Duodenal mucosa (tissue), 2 donors: ENCODE results near the gene DCTN3.

Source experiments
- H3K27ac ChIP-seq: one replicate; pipeline ENCODE4 v1.7.0; 2013; ENCODE audit warnings: low read depth, low read length
- H3K27me3 ChIP-seq, 2 donors: one replicate each; pipeline ENCODE4 v1.7.0; 2013; ENCODE audit warnings: low read length in 2 of 2, control low read depth in 1 of 2; ENCODE audit not compliant: insufficient read depth in 2 of 2, control insufficient read depth in 1 of 2
- H3K36me3 ChIP-seq, 2 donors: one replicate each; pipeline ENCODE4 v1.7.0; 2013; ENCODE audit warnings: low read length in 2 of 2, control low read depth in 1 of 2; ENCODE audit not compliant: insufficient read depth in 2 of 2, control insufficient read depth in 1 of 2
- H3K4me1 ChIP-seq, 2 donors: one replicate each; pipeline ENCODE4 v1.7.0; 2013; ENCODE audit warnings: low read length in 2 of 2, control low read depth in 1 of 2; ENCODE audit not compliant: insufficient read depth in 2 of 2, control insufficient read depth in 1 of 2
- H3K4me3 ChIP-seq, 2 donors: one replicate each; pipeline ENCODE4 v1.7.0; 2013; ENCODE audit warnings: low read length in 2 of 2, low read depth in 1 of 2
- H3K9ac ChIP-seq, 2 donors: one replicate each; pipeline ENCODE4 v1.7.0; 2013; ENCODE audit warnings: low read length in 2 of 2, low read depth in 1 of 2
- H3K9me3 ChIP-seq, 2 donors: one replicate each; pipeline ENCODE4 v1.7.0; 2013; ENCODE audit warnings: low read length in 2 of 2, control low read depth in 1 of 2; ENCODE audit not compliant: control insufficient read depth in 1 of 2

The DCTN3 gene

DNA sequence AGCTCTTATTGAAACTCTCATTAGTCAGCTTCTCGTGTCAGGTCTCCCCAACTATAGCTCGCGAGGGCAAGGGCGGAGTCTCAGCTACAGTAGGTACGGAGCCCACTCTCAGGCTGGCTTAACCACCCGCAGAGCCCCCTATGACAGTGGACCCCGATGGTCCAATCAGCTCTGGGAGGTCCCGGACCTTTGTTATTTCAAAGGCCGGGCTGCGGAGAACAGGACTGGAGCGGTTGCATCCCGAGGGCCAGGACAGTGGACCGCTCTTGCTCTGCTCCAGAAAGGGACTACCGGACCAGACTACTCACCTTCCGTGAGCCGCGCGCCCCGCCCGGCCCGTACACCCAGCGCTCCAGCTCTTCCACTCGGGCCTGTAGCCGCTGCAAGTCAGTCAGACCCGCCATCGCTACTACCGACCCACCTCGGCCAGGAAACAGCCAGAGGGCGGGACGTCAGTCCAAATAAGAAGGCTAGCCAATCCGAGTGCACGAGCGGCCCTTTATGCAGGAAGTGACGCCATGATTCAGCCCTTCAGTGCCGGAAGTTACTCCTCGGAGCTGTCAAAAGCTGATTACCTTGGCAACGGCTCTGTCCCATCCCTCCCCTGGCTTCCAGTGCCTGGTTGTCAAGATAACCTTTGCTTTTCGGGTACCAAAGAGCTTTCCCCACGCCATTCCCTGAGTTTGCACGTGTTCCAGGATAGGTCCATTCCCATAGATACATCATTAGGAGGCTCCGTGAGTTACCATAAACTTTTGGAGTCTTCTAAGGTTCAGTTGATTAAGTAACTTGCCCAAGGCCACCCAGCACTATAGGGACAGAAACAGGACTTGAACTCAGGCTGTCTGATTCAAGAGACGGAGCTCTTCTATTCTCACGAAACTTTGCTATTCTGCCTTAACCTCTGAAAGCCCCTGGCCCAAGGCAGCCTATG is at the start of gene DCTN3:
Gene DCTN3, minus strand, starts transcription at position 435 of the 934 bp plus-strand sequence. Its CDS starts 31 bp downstream, at position 404.
- Histone ChIP-seq H3K27ac (no peak within 1 kb of the TSS), H3K4me1 (peaks cover 13 to 14% of the 10 kb centered on the region in 2 donors), H3K36me3 (peaks cover 17 to 30% of the 10 kb centered on the region in 2 donors), H3K4me3 (peak within 1 kb of the TSS; percentile 86 to 89), H3K9ac (peak within 1 kb of the TSS; percentile 58 to 77), H3K27me3 (peaks cover 34 to 37% of the 10 kb centered on the region in 2 donors), H3K9me3 (no peaks in the 10 kb centered on the region)

DNA sequence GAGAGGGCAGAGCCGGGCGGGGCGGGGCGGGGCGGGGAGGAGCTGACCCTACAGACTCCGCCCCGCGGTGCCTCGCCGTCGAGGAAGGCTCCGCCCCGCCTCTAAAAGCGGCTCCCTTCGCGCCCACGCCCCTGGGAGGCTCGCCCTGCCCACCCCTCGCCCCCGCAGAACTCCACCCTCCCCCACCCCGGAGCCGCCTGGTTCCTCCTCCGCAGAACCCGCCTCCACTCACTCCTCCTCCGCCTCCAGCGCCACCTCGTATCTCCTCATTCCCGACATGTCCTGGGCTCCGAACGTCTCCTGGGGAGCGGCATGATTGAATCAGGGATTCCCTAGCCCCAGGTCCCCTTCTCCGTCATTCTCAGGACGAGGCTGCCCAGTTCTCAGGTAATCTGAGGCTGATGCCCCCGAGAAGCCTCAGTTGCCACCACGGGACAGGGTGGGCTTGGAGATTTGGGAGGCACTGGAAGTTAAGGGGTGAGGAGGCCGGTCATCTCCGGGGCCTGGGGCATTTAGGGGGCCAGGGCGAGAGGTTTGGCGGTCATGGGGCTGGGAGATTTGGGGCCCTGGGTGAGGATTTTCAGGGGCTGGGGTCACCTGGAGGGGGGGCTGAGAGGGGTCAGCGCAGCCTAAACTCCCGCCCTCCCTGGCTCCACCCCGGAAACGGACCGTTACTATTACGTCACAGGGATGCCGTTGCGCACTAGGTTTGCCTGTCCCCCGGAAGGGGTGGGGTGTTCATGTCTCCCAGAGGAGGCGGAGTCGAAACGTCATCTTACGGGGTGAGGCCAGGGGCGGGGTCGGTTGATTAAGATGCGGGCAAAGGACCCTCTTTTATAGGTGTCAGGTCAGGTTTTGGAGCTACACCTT is 45.3 kb upstream of the DCTN3 start:
- Histone ChIP-seq H3K27me3 (no peaks in the 10 kb centered on the region), H3K4me3 (peak overlapping the region; percentile 90 to 93), H3K9me3 (no peaks in the 10 kb centered on the region), H3K36me3 (no peaks in the 10 kb centered on the region), H3K4me1 (peaks cover 12 to 17% of the 10 kb centered on the region in 2 donors), H3K27ac (peak overlapping the region; percentile 98), H3K9ac (peak overlapping the region; percentile 93 to 95)

DNA sequence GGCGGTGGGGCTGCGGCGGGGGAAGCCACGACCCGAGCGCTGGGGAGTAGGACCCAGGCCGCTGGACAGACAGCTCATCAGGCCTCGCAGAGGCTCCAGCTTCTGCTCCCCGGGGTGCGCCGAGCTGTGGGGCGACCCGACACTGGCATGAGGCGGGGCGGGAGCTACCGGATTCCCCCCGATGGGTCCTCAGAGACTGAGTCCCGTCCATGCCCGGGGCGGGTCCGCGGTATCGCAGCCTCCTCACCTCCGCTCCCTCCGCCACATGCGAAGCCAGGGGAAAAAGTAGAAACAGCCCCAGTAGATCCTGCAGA is 44.7 kb upstream of the DCTN3 start:
- Histone ChIP-seq H3K9ac (peak overlapping the region; percentile 63 to 77), H3K4me1 (peaks cover 15 to 19% of the 10 kb centered on the region in 2 donors), H3K27ac (peak overlapping the region; percentile 73), H3K9me3 (no peaks in the 10 kb centered on the region), H3K27me3 (no peaks in the 10 kb centered on the region), H3K36me3 (no peaks in the 10 kb centered on the region), H3K4me3 (peak overlapping the region; percentile 66 to 68)

DNA sequence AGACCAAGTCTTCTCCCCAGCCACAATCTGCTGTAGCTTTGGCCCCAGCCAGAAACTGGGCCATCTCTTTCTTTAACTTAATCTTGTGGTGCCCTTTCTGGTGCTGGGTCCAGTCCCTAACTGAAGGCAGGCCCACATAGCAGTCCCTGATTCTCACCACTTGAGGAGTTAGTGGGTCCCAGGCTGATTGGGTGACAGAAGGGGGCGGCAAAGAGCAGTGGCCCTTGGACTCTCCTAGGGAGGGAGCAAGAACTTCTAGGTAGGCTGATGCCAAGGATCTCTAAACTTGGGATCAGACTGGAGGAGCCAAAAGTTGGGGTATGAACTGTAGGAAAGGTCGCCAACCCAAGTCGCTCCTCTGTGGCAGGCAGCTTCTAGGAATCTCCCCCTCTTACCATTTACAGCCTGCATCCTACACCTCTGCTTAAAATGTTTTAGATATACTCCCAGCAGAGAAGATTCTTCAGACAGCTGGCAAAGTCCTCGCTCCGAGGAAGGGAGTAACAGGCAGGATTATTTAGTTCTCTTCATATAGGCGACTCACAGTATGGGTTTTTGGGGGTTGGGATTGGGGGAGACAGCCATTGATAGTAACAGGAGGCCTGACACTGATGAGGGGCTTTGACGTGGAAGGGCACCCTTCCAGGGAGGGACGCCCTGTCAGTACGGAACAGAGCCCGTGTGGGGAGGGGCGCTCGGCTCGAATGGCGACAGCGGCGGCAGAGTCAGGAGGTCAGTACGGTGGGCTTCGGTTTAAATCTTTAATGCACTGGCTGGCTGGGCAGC is 44.2 kb upstream of the DCTN3 start:
- Histone ChIP-seq H3K4me1 (peaks cover 21 to 22% of the 10 kb centered on the region in 2 donors), H3K27ac (peak overlapping the region; percentile 73), H3K4me3 (peak overlapping the region; percentile 66 to 68), H3K9me3 (no peaks in the 10 kb centered on the region), H3K9ac (peak overlapping the region; percentile 63 to 77), H3K27me3 (no peaks in the 10 kb centered on the region), H3K36me3 (no peaks in the 10 kb centered on the region)

DNA sequence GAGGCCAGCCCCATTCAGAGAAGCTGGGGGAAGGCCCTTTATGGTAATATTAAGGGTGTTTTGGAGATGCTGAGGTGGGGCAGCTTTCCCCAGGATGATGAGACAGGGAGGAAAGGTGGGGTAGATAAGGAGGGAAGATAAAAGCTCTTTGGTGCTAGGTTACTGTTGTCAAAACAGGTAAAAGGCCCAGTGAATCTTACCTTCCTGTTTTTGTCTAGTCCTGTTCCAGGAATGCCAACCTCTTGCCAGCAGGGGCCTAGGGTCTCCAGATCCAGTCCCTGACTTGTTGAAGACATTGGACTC is 43.0 kb upstream of the DCTN3 start:
- H3K27me3 ChIP-seq = no peaks in the 10 kb centered on the region
- no peaks in the 10 kb centered on the region for H3K36me3 ChIP-seq
- peaks cover 25 to 26% of the 10 kb centered on the region in 2 donors for H3K4me1 ChIP-seq
- H3K4me3 ChIP-seq = no peak overlapping the region
- H3K27ac ChIP-seq = no peak overlapping the region
- H3K9me3 ChIP-seq = no peaks in the 10 kb centered on the region
- no peak overlapping the region for H3K9ac ChIP-seq

DNA sequence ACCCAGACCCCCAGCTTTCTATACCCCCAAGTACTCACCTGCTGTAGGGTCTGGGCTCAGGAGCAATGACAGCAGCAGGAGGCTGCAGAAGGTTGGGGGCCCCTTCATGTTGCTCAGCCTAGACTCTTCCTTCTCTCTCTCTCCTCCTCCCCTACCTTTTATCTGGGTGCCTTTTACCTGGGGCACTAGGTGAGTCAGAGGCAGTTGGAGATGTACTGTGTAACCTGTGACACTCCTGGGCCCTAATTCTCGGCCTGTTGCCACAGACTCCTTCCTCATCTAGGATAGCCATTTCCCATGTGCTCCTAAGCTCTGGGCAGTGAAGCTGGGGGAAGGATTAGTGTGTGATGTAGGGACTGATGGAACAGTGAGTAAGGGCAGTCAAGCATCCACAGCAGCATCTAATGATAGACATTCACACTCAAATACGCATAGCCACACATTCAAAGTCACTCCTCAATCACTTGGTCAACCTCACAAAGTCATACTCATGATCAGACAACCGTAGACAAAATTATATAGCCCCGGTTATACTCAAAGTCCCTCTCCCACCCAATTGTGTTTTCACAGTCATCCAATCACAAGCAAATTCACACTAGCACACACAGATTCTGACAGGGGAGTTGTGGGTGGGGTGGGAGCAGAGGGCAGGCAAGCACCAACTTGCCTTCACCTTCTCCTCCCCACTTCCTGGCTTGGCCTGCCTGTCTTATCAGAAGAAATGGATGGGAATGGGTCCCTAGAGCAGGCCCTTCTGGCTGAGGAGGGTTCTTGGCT is 42.4 kb upstream of the DCTN3 start, which contains the start of gene CCL27:
Gene CCL27, minus strand, starts transcription at position 132 of the 777 bp plus-strand sequence. Its CDS starts 24 bp downstream, at position 108.
- Histone ChIP-seq H3K36me3 (no peaks in the 10 kb centered on the region), H3K4me1 (peaks cover 25 to 26% of the 10 kb centered on the region in 2 donors), H3K27me3 (no peaks in the 10 kb centered on the region), H3K9me3 (no peaks in the 10 kb centered on the region), H3K27ac (no peak within 1 kb of the TSS), H3K9ac (no peak within 1 kb of the TSS), H3K4me3 (no peak within 1 kb of the TSS)

DNA sequence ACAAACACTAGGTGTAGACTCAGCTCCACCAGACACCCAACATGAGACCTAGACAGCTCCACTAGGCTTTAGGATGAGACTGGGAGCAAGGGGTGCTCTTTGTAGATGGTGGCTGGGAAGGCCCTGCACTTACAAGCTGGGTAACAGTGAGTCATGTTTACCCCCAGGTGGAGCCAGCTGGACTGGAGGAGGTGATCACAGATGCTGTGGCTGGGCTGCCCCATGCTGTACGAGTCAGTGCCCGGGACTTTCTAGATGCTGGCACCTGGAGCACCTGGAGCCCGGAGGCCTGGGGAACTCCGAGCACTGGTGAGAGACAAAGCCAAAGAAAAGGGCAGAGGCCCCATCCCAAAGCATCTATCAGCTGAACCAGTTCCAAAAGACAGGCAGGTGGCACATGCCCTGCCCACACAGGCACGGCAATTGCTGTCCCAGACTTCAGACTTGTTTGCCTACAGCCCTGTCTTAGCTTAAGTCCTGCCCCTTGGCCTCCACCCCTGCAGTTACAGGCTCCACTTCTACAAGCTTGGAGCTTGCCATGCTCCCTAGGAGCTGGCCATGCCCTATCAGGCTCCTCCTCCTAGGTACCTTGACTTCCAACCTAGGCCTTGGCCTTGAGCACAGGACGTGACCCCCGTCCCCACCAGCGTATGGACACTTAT is 39.4 kb upstream of the DCTN3 start:
- no peaks in the 10 kb centered on the region for H3K36me3 ChIP-seq

DNA sequence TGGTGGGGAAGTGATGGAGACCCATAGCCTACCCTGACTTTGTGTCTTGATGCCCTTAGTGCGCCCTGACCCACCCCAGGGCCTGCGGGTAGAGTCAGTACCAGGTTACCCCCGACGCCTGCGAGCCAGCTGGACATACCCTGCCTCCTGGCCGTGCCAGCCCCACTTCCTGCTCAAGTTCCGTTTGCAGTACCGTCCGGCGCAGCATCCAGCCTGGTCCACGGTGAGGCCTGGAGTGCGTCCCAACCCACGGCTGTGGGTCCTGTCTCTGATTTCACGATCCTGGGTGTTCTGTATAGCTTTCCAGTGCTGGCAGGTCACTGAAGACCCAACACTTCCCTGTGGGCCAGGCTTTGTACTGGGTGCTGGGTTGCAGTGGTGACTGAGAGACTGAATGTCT is 38.2 kb upstream of the DCTN3 start:
- Histone ChIP-seq H3K4me3 (no peak overlapping the region), H3K4me1 (peaks cover 12 to 19% of the 10 kb centered on the region in 2 donors), H3K9me3 (no peaks in the 10 kb centered on the region), H3K27me3 (no peaks in the 10 kb centered on the region), H3K27ac (no peak overlapping the region), H3K36me3 (no peaks in the 10 kb centered on the region), H3K9ac (no peak overlapping the region)

More for the DNA sequence above, 39.4 kb upstream of the DCTN3 start:
- Histone ChIP-seq H3K27me3 (no peaks in the 10 kb centered on the region), H3K9me3 (no peaks in the 10 kb centered on the region), H3K27ac (no peak overlapping the region), H3K4me1 (peaks cover 18 to 23% of the 10 kb centered on the region in 2 donors), H3K9ac (no peak overlapping the region), H3K4me3 (no peak overlapping the region)

DNA sequence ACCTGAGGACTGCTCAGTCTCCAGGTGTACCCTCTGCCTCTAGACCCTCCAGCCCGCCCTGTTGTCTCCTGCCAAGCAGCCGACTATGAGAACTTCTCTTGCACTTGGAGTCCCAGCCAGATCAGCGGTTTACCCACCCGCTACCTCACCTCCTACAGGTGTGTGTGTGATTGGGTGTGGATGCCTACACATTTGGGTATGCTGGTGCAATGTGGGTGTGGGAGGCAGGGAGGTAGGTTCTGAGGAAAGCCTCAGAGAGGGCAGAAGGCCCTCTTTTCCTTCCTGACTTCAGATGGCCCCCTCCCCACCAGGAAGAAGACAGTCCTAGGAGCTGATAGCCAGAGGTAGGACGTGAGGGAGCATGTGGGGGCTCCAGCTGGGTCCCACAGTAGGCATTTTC is 36.7 kb upstream of the DCTN3 start:
- H3K9ac ChIP-seq = no peak overlapping the region
- no peak overlapping the region for H3K27ac ChIP-seq
- H3K36me3 ChIP-seq = no peaks in the 10 kb centered on the region
- H3K9me3 ChIP-seq = no peaks in the 10 kb centered on the region
- H3K4me3 ChIP-seq = no peak overlapping the region
- H3K27me3 ChIP-seq = no peaks in the 10 kb centered on the region
- H3K4me1 ChIP-seq = peaks cover 25 to 34% of the 10 kb centered on the region in 2 donors
